Lower leg skin (tissue), 4 donors: Measurements from ENCODE around the gene NTRK3. TPM values are rescaled to one million over a fixed set of nuclear protein-coding genes. Genes with fewer than 3 reads are reported as not detected.

Experiments used
- DNase-seq, 2 donors: peaks; one replicate each; pipeline ENCODE4 v3.0.0-alpha.2; 2019; ENCODE audit warnings: low spot score in 2 of 2
- H3K4me3 ChIP-seq: fragments of 200-600 bp; sonication (generic); 2 replicates; pipeline ENCODE4 v1.5.1; 2017; ENCODE audit warnings: mild to moderate bottlenecking, low read depth; ENCODE audit not compliant: poor library complexity, severe bottlenecking
- POLR2A ChIP-seq, 2 donors: fragments of 450-650 bp; IDR thresholded peaks; one replicate each; pipeline ENCODE4 v1.6.1; 2016 to 2017; ENCODE audit warnings: antibody characterized with exemption in 2 of 2, mild to moderate bottlenecking in 1 of 2, moderate library complexity in 1 of 2
- WGBS, 2 donors: methylation state at CpG; one replicate each; pipeline ENCODE4 v1.1.5; 2018; 5-methylcytosine and 5-hydroxymethylcytosine counted together
- intact Hi-C: fragments of 100-400 bp; cut with DNase I; formaldehyde crosslinking; loops from one replicate; pipeline ENCODE4 v1.15.0; 2023; ENCODE audit warnings: low total_unique reads
- total RNA-seq, 4 donors: library from RNA; depleted of rRNA; stranded (reverse); fragments of >200 nt; gene quantifications; one replicate each; pipeline ENCODE4 v1.1.0, GENCODE V29; 2016
- TF ChIP-seq, protein P1 (sequence below), 3 donors: fragments of 450-650 bp; IDR thresholded peaks; one replicate each; pipeline ENCODE4 v1.5.1; 2016; ENCODE audit warnings: antibody characterized with exemption in 3 of 3, mild to moderate bottlenecking in 3 of 3, moderate library complexity in 2 of 3

Gene NTRK3
- total RNA-seq, 4 donors from 2014 or later, result 0.97 to 5.4 (median 4.4) TPM

DNA sequence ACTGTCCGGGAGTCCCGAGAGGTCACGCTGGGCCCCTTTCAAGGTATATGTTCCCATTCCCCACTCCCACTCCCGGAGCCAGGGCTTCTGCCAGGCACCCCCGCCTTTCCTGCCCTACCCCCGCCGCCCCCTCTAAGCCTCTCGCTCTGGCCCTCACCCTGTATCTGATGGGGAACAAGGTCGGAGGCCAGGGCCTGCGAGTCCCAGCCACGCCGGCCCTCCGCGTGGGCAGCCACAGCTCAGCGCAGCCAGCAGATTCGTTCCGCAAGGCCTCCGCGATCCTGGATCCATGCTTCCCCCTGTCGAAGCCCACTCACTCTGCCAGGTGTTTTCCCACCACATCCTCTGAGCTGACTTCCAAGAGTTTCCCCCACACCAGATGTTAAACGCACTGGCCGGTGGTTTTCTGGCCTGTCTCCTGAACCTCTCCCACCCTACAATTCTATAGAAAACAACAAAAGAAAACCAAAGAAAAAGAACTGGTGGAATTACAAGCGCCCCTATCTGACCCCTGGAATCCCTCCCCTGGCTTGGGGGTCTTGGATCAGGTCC is 303.7 kb downstream of the NTRK3 start:
- DNase-seq, result no peak
- intact Hi-C loops, result no loop called here
- TF ChIP-seq POLR2A (IDR thresholded peaks at IDR 0.05), result no peak
- TF ChIP-seq, protein P1, sequence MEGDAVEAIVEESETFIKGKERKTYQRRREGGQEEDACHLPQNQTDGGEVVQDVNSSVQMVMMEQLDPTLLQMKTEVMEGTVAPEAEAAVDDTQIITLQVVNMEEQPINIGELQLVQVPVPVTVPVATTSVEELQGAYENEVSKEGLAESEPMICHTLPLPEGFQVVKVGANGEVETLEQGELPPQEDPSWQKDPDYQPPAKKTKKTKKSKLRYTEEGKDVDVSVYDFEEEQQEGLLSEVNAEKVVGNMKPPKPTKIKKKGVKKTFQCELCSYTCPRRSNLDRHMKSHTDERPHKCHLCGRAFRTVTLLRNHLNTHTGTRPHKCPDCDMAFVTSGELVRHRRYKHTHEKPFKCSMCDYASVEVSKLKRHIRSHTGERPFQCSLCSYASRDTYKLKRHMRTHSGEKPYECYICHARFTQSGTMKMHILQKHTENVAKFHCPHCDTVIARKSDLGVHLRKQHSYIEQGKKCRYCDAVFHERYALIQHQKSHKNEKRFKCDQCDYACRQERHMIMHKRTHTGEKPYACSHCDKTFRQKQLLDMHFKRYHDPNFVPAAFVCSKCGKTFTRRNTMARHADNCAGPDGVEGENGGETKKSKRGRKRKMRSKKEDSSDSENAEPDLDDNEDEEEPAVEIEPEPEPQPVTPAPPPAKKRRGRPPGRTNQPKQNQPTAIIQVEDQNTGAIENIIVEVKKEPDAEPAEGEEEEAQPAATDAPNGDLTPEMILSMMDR (IDR thresholded peaks at IDR 0.05), result no peak
- H3K4me3 ChIP-seq, result no peak overlapping the region
- 94% methylated on average over 23 of the region's 23 CpGs for WGBS, 2 donors

DNA sequence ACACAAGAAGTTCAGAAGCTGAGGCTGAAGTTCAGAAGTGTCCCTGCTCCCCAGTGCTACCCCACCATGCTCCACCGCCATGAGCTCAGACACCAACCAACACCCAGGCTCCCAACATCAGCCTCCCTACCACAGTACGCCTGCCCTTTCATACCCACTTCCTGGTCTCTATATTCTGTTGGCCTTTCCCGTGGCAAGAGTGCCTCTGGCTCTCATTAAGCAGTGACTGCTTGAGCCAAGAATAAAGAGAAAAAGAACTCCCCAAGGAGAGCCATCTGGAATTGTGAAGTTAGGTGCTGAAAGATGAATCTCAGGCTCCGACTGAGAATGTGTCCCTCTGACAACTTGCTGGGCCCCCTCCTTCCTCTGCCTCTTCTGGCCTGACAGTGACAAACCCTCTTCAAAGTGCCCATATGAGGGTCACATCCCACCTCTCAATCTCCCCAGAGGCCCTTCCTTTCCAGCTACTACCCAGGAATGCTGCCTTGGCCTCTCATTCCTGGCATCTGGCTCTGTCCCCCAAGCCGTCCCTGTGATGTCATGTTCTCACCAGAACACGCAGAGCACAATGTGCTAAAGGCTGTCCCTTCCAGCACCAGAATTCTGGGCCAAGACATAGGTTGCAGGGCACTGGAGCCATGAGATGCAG is 306.8 kb downstream of the NTRK3 start:
- 54 to 55% methylated on average over 6 of the region's 6 CpGs for WGBS, 2 donors
- no peak for DNase-seq
- no peak for TF ChIP-seq POLR2A (IDR thresholded peaks at IDR 0.05)
- TF ChIP-seq, protein P1 (IDR thresholded peaks at IDR 0.05), result no peak
- no peak overlapping the region for H3K4me3 ChIP-seq
- intact Hi-C loops, result loop anchor here (5.0 kb wide), 1 partner anchor 928 kb away; no protein-coding TSS in a partner anchor

DNA sequence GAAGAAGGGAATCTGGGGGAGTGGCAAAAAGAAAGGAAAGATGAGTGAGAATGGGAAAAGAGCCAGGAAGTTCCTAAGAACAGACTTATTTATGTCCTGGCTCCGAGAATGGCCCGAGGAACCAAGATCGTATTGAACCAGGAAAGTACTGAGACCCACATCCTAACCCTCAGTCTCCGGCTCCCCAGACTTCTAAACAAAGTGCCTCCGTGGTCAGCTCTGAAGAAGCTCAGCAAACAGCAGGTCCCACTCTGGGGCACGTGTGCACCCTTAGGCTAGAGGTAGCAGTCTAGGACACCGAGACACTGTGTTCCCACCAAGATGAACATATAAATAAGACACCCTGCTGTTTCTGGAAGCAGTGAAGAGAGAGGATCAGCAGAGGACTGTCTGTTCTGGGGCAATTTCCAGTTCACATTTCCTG is 307.4 kb downstream of the NTRK3 start:
- 41 to 46% methylated on average over 7 of the region's 7 CpGs for WGBS, 2 donors
- no peak for TF ChIP-seq POLR2A (IDR thresholded peaks at IDR 0.05)
- TF ChIP-seq, protein P1 (IDR thresholded peaks at IDR 0.05), result no peak
- peak in 1 of 2 donors; percentile 48 for DNase-seq
- H3K4me3 ChIP-seq, result no peak overlapping the region
- intact Hi-C loops, result loop anchor here (5.0 kb wide), 1 partner anchor 928 kb away; no protein-coding TSS in a partner anchor

- intact Hi-C loops, result loop anchor here (5.0 kb wide), 1 partner anchor 930 kb away; no protein-coding TSS in a partner anchor
- H3K4me3 ChIP-seq, result no peak overlapping the region
- no peak for TF ChIP-seq POLR2A (IDR thresholded peaks at IDR 0.05)
- TF ChIP-seq, protein P1 (IDR thresholded peaks at IDR 0.05), result no peak
- 42 to 43% methylated on average over 3 of the region's 3 CpGs for WGBS, 2 donors
- DNase-seq, result no peak
These were observed 309.0 kb downstream of the NTRK3 start for GRCh38 chr15:87947560-87947959.

GRCh38 chr15:87945246-87945645 is 311.3 kb downstream of the NTRK3 start:
- no peak for DNase-seq
- 89 to 95% methylated on average over 3 of the region's 3 CpGs for WGBS, 2 donors
- no peak for TF ChIP-seq POLR2A (IDR thresholded peaks at IDR 0.05)
- TF ChIP-seq, protein P1 (IDR thresholded peaks at IDR 0.05), result no peak
- H3K4me3 ChIP-seq, result no peak overlapping the region
- intact Hi-C loops, result loop anchor here (5.0 kb wide), 1 partner anchor 932 kb away; no protein-coding TSS in a partner anchor
